Activated CD4-positive, alpha-beta T cell treated with anti-CD3 and anti-CD28 coated beads, Interleukin-2, amount 50 U/mL, for 1 hour (primary cell): ENCODE measurements around the gene ARID5B.

Experiments used
- DNase-seq: peaks from one replicate; pipeline ENCODE4 v3.0.0-alpha.2; 2020

The ARID5B gene

DNA sequence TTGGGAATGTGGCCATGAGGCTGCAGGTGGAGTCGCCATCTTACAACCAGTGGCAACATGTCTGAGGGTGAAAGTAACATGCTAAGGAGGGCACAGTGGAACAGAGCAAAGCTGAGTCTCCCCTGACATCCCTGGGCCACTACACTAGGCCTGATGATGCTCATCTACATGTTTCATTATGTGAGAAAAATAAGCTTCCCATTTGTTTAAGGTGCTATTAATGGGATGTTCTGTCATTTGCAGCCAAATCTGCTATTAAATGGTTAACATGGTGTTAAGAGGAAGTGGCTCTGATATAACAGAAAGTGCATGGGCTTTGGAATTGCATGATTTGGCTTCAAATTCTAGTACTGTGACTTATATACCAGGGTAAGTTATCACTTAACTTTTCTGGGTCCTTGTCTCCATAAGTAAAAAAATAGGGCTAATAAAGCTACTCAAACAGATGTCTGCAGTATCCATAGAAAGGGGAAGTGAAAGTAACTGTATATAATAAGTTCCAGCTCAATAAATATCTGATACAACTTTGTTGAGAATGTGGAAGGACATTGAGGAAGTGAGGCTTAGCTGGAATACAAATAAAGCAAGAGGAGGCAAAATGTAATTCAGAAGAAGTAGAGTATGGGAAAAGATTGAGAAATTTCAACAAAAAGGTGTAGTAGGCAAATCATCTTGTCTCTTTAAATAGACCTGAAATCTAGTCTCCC lies 208.2 kb downstream of the ARID5B start:
- no peak for DNase-seq

DNA sequence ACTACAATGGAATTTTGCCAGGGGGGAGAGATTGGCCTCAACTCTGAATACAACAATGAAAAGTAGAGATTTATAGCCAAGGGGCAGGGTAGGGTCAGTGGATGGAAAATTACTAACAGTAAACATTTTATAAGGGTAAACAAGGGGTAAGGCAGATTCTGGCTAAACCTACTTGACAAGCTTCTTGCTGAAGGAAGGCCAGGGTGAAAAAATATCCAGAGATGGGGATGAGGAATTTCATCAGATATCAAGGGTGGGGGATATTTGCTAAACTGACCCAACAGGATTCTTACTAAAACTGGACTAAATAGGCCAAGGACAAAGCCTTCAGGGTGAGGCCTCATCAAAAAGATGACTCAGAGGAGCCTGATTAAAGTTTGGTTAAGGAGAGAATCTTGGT lies 210.8 kb downstream of the ARID5B start:
- DNase-seq = no peak

DNA sequence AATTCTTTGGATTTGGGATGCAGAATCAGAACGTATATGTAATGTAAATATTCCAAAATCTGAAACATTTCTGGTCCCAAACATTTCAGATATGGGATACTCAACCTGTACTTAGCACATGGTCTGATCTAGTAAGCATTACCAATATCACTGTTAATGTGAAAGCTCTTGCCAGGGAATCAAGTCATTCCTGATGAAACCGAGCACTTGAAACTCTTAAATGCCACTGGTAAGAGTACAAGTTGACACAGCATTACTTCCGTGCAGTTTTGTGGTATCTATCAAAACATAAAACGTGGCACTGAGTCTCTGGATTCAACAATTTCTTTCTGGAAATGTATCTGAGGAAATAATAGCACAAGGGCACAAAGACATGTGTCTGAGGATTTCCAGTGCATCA lies 211.5 kb downstream of the ARID5B start:
- no peak for DNase-seq

DNA sequence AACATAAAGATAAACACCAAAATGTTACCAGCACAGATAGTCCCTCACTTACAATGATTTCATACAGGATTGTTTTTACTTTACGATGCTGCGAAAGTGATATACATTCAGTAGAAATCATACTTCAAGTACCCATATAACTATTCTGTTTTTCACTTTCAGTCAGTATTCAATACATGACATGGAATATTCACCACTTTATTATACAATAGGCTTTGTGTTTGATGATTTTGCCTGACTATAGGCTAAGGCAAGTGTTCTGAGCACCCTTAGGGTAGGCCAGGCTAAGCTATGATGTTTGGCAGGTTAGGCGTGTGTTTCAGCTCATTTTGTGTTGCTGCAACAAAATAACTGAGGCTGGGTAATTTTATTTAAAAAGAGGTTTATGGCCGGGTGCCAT lies 212.2 kb downstream of the ARID5B start:
- no peak for DNase-seq

DNA sequence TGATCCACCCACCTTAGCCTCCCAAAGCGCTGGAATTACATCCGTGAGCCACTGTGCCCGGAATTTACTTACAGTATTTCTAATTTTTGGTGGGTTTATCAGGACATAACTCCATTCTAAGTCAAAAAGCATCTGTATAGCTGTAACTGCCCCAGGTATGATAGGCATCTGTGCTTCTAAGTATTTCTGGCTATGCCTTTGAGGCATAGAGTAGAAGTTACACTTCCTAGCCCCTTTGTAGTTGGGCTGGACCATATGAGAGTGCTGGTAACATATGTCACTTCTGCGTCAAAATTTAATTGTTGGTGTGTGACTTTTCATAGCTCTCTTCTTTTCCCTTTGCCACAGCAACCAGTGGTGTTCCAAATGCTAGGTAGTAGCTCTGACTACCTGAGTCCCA lies 213.8 kb downstream of the ARID5B start:
- DNase-seq = no peak

DNA sequence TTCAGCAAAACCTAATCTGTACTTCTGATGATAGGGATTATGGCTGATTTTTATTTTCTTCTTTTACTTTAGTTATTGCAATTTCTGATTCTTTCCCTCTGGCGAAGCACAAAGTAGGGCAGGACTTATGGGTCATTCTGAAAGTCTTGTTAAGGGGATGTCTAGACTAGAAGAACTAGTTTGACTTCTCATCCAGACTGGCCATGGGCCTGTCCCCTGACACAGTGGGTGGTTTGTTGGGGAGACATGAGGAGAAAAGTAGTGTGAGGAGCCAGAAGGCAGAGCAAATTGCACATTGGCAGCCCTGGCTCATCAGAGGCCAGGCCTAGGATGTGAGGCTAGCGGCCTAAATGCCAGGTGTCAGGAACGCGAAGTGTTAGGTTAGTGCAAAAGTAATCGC lies 214.3 kb downstream of the ARID5B start:
- DNase-seq = no peak

DNA sequence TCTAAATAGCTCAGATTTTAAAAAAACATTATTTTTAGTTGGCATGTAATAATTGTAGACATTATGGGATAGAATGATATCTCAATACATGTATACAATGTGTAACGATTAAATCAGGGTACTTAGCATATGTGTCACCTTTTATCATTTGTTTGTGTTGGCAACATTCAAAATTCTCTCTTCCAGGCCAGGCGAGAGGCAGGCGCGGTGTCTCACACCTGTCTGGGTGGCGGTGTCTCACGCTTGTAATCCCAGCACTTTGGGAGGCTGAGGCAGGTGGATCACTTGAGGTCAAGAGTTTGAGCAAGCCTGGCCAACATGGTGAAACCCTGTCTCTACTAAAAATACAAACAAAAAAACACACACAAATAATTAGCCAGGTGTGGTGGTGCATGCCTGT lies 215.4 kb downstream of the ARID5B start:
- DNase-seq = no peak

DNA sequence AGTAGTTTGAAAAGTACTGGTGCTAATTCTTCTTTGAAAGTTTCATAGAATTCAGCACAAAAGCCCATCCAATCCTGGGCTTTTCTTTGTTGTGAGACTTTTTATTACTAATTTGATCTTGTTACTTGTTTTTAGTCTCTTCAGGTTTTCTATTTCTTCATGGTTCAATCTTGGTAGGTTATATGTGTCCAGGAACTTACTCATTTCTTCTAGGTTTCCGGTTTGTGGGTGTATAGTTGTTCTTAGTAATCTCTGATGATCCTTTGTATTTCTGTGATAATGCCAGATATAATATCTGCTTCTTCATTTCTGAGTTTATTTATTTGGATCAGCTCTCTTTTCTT lies 219.7 kb downstream of the ARID5B start:
- no peak for DNase-seq

DNA sequence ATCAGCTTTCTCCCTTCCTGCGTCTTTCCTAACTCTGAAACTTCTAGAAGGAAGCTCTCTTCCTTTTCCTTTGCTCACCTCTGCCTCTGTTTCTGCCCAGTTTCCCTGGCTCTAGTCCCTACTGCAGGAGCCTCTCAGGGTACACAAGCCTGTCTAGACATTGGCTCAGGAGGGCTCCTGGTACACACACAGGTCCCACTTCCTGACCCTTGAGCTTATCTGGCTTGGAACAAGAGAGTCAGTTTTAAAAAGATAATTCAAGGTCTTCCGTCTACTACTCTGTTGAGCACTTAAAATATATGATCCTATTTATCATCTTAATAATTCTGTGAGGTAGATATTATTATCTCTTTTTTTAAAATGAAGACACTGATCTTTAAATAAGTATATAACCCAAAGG lies 226.5 kb downstream of the ARID5B start:
- DNase-seq = no peak

DNA sequence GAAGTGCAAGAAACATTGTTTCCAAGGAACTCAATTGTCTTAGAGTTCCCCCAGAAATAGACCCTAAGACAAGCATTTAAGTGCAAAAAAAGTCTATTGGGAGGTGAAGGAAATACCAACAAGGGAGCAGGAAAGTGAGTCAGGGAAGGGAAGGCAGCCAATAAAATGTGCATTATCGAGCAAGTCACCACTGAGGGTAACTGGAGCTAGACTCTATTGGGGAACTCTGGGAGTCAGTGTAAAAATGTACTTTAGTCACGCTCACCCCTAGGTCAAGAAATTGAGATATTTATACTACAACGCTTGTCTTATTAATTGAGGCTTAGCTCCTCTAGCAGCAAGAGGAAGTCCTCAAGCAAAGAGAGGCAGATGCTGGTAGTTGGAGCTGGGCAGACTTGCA lies 229.4 kb downstream of the ARID5B start:
- no peak for DNase-seq

DNA sequence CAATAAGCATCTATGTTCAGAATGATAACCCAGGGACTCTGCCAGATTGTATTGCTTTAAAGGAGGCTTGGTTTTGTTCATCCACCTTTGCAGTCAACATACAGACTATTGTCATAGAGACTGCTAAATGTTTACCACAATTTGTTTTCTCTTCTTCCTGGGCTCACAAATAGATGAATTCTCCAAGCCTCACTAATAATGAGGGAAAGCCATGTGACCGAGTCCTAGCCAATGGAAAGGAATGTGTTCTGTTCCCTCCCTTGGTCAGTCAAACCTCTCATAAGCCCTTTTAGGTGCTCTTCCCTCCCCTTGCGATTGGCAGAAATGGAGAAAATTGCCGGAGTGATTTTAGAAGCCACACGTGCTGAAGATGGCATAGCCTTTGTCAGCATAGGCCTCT lies 230.2 kb downstream of the ARID5B start:
- no peak for DNase-seq

DNA sequence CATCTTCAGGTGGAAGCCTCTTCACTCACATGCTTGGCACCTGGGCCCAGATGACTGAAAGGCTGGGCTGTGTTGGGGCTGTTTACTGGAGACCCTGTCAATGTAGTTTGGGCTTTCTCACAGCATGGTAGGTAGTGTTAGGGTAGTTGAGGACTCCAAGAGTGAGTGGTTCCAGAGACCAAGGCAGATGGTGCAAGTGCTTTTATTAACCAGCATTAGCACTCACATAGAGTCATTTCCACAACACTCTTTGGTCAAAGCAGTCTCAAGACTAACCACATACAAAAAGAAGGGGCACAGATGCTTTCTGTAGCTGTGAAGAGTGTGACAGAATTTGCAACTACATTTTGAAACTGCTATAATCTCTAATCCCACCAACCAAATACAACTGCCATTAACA lies 232.1 kb downstream of the ARID5B start:
- DNase-seq = no peak

DNA sequence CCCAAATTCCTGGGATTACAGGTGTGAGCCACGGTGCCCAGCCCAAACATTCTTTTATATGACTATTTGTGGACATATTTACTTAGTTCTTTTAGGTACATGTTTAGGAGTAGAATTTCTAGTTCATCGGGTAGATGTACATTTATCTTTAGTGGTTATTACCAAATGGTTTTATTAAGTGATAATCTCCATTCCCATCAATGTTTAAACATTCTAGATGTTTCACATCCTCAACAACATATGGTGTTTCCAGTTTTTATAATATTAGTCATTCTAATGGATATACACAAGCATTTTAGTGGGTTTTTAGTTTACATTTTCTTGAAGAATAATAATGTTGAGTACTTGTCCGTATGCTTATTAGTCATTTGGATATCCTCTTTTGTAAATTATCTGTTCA lies 235.4 kb downstream of the ARID5B start:
- DNase-seq = no peak
